GM12891 (cell line): ENCODE data around the gene KRT1.

Experiments used
- PAX5 ChIP-seq: IDR thresholded peaks from 2 replicates; pipeline ENCODE4 v1.6.1; 2011; ENCODE audit warnings: low read length, moderate library complexity, mild to moderate bottlenecking; ENCODE audit not compliant: insufficient read depth, severe bottlenecking
- POLR2A ChIP-seq: IDR thresholded peaks from 2 replicates; pipeline ENCODE4 v1.6.1; 2011; ENCODE audit warnings: low read depth, low read length, control low read depth
- POLR2AphosphoS5 ChIP-seq: IDR thresholded peaks from 2 replicates; pipeline ENCODE4 v1.6.1; 2011; ENCODE audit warnings: low read depth, low read length, control low read depth
- POU2F2 ChIP-seq: IDR thresholded peaks from 2 replicates; pipeline ENCODE4 v1.6.1; 2011; ENCODE audit warnings: low read depth, mild to moderate bottlenecking, control low read depth, low read length, moderate library complexity
- TAF1 ChIP-seq: IDR thresholded peaks from 2 replicates; pipeline ENCODE4 v1.6.1; 2011; ENCODE audit warnings: low read depth, low read length, control low read depth

GRCh38 chr12:52636189-52636588 is 44.0 kb downstream of the KRT1 start:
- TF ChIP-seq TAF1 (no peak), POLR2A (no peak), PAX5 (no peak), POLR2AphosphoS5 (no peak), POU2F2 (no peak)
